COR-L47 (cell line): ENCODE measurements around the gene ABCC6.
"Not testable (repeated sequence)": the region's sequence is repeated elsewhere in the genome, so short reads cannot be mapped to it uniquely, and the experiment has no call there.

ENCODE experiments used
- DNase-seq: peaks from one replicate; lab custom pipeline; 2025; lab: John Stamatoyannopoulos, UW

The ABCC6 gene

DNA sequence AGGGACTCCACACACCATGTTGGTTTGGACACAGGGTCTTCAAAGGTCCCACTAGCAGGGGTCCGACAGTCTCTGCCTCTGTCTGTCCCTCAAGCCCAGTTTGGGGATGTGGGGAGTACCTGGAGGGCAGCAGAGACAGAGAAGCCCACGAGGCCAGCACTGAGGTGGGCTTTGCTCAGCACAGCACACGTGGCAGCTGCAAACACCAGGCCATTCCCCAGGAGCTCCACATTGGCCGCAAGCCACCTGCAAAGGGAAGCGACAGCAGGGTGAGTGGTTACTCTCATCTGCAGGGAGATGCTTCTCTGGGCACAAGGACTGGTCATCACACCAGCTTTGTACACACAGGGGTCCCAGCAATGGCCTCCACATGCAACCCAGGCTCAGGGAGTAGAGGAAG lies 62.0 kb downstream of the ABCC6 start:
- DNase-seq = no peak

DNA sequence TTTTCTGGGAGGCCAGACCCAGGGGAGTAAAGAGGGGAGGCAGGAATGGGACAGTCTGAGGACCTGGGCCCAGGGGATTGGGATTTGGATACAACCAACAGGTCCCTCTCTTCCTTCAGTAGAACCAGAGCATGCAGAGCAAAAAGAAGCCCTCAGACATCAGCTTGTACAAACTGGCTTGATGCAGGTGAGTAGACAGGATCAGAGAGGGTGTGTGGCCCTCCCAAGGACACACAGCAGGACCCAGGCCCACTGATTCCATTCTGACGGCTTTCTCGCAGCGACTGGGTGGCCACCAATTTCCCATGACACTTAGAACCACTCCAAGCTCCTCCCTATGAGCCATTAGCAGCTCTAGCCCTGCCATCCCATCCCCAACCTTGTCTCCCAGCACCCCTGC lies 63.6 kb downstream of the ABCC6 start:
- DNase-seq = no peak

DNA sequence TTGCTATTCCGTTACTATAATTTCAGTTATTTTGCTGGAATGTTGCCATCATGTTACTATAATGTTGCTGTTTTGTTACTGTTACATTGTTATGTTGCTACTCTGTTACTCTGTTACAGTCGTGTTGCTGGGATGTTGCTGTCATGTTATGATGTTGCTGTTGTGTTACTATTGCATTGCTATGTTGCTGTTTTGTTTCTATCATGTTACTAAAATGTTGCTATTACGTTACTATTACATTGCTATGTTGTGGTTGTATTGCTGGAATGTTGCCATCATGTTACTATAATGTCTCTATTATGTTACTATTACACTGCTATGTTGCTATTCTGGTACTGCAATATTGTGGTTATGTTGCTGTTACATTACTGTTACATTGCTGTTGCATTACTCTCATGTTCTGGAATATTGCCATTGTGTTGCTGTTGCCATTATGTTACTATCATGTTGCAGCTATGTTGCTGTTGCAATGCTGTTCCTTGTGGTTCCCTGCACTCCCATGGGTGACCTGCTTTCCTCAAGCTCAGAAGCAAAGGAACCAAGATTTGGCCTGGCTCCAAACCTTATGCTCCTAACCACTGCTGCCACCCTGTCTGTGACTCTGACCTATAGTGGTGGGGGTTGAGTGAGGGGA lies 64.4 kb downstream of the ABCC6 start:
- no peak for DNase-seq

DNA sequence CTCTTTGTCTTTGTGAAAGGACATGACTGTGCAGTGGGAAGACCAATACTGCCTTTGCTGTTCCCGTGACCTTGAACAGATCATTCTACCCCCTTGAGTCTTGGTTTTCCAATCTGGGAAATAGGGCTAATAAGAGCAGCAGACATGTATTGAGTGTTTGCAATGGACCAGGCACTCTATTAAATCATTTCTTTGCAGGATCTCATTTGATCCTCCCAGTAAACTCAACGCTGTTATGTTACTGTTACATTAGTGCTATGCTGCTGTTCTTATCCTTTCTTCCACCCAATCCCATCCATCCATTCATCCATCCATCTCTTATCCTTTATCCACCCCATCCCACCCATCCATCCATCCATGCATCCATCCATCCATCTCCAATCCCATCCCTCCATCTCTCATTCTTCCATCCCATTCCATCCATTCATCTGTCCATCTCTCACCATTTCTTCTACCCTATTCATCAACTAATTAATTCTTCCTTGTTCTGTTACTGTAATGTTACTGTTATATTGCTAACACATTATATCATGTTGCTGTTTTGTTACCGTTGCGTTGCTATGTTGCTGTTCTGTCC lies 65.1 kb downstream of the ABCC6 start:
- no peak for DNase-seq

DNA sequence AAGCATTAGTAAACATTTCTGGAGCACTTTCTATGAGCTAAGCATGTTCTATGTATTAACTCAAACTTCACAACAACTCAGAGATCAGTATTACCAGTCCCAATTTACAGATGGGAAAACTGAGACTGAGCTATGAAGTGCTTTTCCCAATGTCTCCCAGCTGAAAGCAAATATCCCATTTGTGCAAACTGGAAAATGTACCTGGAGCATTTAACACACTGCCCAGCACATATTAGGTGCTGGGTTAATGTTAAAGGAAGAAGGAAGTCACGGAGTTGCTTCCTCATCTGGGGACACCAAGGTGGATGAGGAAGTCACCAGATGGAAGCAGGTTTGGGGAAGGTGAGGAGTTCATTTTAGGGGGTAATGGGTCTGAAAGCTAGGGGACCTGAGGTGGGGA lies 66.1 kb downstream of the ABCC6 start:
- no peak for DNase-seq

DNA sequence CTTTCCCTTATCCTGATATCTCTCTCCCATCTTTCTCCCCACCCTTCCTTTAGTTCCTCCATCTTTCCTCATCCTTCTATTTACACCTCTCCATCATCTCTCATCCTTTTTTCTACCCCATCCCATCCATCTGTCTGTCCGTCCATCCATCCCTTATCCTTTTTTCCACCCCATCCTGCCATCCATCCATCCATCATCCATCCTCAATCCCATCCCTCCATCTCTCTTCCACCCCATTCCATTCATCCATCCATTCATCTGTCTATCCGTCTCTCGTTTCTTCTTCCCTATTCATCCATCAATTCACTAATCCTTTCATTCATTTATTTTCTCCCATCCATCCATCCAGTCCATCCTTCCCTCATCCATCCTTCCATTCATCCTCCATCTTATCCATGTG lies 68.1 kb downstream of the ABCC6 start:
- no peak for DNase-seq

DNA sequence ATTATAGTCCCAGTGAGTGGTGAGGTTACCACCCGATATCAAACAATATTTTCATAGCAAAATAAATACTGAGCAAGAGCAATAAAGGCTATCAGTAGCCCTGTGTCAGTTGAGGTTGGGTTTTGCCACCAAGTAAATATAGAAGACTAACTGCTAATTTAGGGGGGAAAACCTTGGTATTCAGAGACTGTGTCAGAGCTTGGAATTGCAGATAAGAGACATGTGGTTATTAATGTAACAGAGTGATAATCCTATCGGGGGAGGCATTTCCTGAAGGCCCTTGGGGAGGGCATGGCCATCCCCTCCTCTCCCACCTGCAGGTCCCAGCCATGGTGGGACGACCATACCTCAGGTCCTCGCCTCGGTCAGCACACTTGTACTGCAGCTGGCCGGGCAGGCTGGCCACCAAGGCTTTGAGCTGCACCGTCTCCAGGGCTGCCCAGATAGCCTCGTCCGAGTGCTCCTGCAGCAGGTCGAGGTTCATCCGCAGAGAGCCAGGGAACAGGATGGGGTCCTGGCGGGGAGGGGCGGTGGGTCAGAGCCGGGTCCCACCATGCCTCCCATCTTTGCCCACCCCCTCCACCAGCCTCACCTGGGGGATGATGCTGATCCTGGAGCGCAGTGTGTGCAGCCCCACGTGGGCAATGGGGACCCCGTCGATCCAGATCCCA lies 68.9 kb downstream of the ABCC6 start:
- DNase-seq = no peak

DNA sequence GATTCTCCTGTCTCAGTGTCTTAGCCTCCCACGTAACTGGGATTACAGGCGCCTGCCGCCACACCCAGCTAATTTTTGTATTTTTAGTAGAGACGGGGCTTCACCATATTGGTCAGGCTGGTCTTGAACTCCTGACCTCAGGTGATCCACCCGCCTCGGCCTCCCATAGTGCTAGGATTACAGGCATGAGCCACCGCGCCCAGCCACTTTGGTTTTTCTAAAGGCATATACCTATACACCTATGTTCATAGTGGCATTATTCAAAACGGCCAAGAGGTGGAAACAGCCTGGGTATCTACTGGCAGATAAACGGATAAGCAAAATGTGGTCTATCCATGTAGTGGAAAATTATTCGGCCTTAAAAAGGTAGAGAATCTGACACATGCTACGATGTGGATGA lies 70.3 kb downstream of the ABCC6 start:
- DNase-seq = not testable (repeated sequence)

DNA sequence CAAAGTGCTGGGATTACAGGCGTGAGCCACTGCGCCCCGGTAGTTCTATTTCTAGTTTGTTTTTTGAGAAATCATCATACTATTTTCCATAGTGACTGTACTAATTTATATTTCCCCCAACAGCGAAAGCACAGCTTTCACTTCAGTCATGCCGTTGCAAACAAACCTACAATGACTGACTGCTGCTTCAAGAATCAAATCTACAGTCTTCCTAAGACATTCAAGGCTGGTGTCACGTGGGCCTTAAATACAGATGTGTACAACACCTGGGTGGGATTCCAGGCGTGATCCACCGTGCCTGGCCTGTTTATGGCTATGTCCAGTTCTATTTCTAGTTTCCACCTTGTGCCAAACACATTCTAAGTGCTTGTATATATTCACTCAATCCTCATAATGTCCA lies 72.0 kb downstream of the ABCC6 start:
- no peak for DNase-seq

DNA sequence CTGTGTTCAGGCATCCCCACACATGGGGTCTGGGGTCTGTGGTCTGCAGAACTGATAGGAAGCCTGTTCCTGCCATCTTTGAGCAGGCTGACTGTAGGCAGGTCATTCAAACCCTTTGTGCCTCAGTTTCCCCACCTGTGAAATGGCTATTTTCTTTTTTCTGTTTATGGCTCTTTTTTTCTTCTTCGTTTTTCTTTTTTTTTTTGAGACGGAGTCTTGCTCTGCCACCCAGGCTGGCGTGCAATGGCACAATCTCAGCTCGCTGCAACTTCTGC lies 72.5 kb downstream of the ABCC6 start:
- DNase-seq = no peak

DNA sequence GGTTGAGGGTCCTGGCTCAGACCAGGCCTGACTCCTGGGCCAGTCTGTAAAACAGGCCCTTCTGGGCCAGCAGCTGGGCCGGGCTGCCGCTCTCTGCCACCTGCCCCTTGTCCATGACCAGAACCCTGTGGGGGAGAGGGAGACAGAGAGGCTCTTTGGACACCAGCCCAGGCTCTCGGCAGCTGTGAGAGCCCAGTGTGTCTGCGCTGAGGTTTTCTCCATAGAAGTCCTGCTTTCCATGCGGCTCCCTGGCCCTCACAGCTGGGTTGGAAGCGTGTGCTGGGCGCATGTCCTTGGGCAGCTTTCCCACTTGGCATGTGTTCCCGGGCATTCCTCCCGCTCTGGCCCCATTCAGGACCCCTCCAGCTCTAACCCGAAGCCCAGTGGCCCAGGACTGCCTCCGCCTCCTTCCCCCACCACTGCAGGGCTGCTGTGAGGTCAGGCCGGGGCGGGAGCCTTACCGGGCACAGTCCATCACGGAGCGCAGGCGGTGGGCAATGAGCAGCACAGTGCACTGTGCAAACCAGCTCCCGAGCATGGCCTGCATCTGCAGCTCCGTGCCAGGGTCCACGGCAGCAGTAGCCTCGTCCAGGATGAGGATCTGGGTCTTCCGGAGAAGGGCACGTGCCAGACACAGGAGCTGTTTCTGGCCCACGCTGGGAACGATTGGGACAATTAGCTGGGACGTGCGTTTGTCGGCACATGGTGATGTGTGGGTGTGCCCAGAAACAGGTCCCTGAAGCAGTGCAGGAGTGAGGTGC lies 73.0 kb downstream of the ABCC6 start:
- peak; percentile 16 for DNase-seq

DNA sequence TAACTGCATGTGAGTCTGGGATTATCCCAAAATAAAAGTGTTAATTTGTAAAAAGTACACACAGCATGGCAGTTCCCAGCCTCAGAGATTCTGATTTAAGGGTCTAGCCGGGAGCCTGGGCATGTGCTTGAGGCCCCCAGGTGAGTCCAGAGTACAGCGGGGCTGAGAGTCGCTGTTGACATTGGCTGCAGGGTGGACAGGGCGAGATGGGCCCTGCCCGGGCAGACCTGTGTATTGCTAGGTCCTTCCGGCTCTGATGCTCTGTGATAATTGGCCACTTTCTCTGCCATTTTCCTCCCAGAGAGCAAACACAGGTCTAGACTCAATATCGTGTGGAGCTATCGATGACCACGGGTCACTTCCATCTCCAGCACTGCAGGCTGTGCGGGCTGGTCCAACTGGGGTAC lies 73.6 kb downstream of the ABCC6 start:
- DNase-seq = no peak

DNA sequence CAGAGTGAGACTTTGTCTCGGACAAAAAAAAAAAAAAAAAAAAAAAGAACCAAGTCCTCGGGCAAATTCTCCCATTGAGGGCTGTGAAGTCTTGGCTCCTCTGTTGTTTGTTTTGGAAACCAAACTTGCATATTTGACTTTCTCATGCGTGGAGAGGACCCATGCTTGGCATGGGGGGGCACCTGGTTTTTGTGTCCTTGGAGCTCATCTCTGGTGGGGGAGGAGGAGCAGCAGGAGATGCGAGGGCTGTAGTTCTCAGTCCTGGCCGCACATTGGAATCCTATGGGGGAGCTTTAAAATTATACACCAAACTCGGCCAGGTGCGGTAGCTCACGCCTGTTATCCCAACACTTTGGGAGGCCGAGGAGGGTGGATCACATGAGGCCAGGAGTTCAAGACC lies 74.5 kb downstream of the ABCC6 start:
- no peak for DNase-seq

DNA sequence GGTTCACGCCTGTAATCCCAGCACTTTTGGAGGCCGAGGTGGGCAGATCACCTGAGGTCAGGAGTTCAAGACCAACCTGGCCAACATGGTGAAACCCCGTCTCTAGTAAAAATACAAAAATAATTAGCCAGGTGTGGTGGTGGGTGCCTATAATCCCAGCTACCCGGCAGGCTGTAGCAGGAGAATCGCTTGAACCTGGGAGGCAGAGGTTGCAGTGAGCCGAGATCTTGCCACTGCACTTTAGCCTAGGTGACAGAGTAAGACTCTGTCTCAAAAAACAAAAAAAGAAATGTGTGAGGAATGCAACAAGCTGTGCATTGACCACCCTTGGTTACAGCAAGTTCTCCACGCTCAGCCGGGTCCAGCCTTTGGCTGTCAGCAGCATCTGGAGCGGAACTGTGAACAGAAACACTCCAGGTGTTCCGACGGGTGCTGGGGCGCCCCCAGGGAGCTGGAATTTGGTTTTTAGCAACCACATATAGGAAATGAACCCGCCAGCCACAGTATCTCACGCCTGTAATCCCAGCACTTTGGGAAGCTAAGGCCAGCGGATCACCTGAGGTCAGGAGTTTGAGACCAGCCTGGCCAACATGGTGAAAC lies 75.2 kb downstream of the ABCC6 start:
- DNase-seq = not testable (repeated sequence)

DNA sequence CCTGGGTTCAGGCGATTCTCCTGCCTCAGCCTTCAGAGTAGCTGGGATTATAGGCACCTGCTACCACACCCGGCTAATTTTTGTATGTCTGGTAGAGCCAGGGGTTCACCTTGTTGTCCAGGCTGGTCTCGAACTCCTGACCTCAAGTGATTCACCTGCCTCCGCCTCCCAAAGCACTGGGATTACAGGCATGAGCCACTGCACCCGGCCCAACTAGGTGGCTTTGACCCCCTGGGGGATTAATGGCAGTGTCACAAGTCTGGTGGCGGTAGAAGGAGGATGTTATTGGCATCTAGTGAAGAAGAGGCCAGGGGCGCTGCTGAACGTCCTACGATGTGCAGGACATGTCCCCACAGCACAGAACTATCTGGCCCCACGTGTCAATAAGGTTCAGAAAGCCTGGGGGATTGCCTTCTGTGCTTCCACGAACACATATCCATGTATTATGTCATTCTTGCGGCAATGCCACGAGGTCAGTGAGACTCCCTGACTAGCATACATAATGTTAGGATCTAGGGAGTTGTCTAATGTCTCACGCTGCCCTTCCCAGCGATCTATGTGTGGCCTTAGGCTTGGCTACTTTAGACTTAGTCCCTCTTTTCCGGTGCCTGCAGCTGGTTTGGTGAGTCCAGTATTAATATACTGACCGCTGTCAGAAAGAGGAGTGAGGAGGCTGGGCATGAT lies 75.8 kb downstream of the ABCC6 start:
- DNase-seq = no peak

DNA sequence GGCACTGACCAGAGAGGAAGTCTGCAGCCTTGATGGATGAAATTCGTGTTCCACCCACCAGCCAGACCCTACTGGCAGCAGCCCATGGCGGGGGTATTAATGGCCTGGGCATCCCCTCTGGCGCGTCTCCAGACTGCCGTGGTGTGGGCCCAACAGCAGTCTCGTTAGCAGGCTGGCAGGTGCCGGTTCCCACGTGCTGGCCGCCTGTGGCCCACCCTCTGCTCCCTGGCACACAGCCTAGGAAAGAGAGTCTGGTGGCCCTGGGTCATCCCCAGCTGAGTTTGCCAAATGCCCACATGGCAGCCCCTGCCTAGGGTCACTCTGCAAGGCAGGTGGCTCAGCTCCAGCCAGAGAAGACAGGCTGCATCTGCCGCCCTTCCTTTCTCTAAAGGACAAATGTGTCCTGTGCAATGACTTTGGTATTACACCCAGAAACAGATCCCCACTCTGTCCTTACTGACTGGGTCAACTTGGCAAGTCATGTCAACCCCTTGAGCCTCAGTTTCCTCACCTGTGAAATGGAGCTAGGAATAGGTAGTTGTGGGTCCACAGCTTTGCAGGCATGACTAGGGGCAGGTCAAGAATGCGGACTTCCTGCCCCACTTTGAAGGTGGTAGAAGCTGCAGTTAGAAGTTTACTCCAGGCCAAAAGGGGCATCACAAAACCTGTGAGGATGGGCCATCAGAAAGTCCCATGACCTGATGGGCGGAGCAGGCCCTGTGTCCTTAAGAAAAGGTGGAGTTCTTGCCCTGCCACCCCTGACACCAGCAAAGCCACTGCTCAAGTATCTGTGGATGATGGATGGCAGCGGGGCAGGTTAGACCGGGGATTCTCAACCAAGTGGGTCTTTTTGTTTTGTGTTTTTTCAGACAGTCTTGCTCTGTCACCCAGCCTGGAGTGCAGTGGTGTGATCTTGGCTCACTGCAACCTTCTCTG lies 76.6 kb downstream of the ABCC6 start:
- DNase-seq = peak; percentile 60

DNA sequence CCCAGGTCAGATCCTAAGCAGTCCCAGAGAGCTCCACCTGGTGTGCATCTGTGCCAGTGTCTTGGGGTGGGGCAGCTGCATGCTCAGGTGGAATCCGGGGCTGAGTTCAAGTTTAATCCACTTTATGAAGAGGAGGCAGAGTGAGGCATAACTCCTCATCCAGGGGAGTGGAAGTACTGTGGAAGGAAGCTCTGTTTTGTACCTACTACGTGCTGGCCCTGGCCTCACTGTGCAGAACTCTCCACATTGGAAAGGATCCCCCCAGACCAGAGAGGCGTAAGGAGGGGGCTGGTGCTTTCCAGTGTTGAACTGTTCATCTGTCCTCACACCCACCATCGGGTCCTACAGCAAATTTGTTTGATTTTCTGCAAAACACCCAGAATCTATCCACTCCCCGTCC lies 78.0 kb downstream of the ABCC6 start:
- DNase-seq = no peak

DNA sequence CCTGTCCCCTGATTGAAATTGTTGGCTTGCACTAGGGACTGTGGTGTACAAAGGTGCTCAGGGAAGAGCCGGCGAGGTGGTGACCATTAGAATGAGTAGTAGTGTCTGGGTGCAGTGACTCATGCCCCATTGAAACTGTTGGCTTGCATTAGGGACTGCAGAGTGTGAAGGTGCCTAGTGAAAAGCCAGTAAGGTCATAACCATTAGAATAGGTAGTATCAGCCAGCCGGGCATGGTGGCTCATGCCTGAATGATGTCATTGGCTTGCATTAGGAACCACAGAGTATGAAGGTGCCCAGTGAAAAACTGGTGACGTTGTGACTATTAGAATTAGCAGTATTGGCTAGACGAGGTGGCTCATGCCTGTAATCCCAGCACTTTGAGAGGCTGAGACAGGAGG lies 78.9 kb downstream of the ABCC6 start:
- no peak for DNase-seq

DNA sequence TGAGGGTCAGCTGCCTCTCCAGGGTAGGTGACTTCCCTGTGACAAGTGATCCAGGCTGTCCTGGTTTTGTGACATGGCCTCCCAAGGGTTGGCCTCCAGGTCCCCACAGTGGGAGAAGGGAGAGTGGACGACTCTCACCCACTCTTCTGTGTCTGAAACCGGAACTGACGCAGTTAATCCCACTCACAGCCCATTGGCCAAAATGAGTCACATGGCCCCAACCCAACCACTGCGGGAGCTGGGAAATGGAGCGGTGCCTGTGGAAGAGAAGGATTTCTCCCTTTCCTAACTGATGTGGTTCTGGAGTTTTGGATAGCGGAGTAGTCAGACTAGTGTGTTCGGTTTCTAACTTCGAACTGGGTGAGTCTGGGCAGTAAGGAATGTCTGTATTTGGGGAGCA lies 79.4 kb downstream of the ABCC6 start:
- no peak for DNase-seq

DNA sequence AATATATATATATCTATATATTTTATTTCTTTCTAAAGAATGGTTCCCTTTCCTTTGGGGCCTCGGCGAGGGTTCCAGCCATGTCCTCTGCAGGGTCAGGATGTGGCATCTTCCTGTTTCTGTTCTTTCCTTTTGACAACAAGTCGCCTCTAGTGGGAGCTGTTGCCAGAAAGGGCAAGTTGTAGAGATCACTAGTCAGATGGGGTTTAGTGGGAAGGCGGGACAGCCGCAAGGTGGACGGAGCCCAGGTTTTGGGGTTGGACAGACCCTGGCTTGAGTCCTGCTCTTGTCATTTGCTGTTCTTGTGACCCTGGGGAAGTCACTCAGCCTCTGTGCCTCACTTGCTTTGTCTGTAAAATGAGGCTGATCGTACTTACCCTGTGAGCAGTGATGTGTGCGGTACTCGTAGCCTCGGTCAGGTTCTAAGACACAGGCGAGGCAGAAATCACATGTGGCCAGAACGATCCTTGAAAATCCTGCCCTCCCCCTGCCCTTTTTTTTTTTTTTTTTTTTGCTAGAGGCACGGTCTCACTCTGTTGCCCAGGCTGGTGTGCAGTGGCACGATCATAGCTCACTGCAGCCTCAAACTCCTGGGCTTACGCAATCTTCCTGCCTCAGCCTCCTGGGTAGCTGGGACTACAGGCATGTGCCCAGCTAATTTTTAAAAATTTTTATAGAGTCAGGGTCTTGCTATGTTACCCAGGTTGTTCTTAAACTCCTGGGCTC lies 80.1 kb downstream of the ABCC6 start:
- no peak for DNase-seq
